HL-60 (cell line): ENCODE measurements around the gene SHH.

Source experiments
- DNase-seq, 2 experiments: peaks; one replicate each; pipeline ENCODE4 v3.0.0-alpha.2; 2010 to 2020; ENCODE audit warnings: low read depth in 1 of 2, low spot score in 1 of 2
- H3K27ac ChIP-seq: fragments of 250-450 bp; sonication (Bioruptor Pico); replicated peaks from 2 replicates; pipeline ENCODE4 v1.5.1; 2020; ENCODE audit warnings: mild to moderate bottlenecking, moderate library complexity
- H3K27me3 ChIP-seq: fragments of 250-450 bp; sonication (Bioruptor Pico); 2 replicates; pipeline ENCODE4 v1.5.1; 2021; ENCODE audit warnings: mild to moderate bottlenecking, moderate library complexity; ENCODE audit not compliant: insufficient read depth, poor library complexity, severe bottlenecking
- H3K4me3 ChIP-seq: replicated peaks from 2 replicates; pipeline ENCODE4 v1.5.1; 2011; ENCODE audit warnings: mild to moderate bottlenecking, control low read depth, low read length; ENCODE audit not compliant: insufficient read depth
- GABPA ChIP-seq: IDR thresholded peaks from 2 replicates; pipeline ENCODE4 v1.6.1; 2012; ENCODE audit warnings: low read depth
- POLR2AphosphoS5 ChIP-seq: IDR thresholded peaks from 2 replicates; pipeline ENCODE4 v1.6.1; 2012; ENCODE audit warnings: low read depth
- SPI1 ChIP-seq: IDR thresholded peaks from 2 replicates; pipeline ENCODE4 v1.6.1; 2012; ENCODE audit warnings: low read depth, mild to moderate bottlenecking, borderline replicate concordance
- TF ChIP-seq, protein P1 (sequence below): IDR thresholded peaks from one replicate; pipeline ENCODE4 v1.5.1; 2011; ENCODE audit warnings: low read length, control low read depth, inconsistent platforms; ENCODE audit not compliant: insufficient read depth
- TF ChIP-seq, protein P2 (sequence below): IDR thresholded peaks from 2 replicates; pipeline ENCODE4 v1.6.1; 2012; ENCODE audit warnings: low read depth; ENCODE audit not compliant: insufficient replicate concordance

The SHH gene

GRCh38 chr7:155847821-155848435, 35.7 kb upstream of the SHH start:
- H3K4me3 ChIP-seq, result no peak overlapping the region
- H3K27ac ChIP-seq, result no peak overlapping the region
- H3K27me3 ChIP-seq, result peaks cover 4% of the 10 kb centered on the region
- no peak for TF ChIP-seq POLR2AphosphoS5
- TF ChIP-seq, protein P1, sequence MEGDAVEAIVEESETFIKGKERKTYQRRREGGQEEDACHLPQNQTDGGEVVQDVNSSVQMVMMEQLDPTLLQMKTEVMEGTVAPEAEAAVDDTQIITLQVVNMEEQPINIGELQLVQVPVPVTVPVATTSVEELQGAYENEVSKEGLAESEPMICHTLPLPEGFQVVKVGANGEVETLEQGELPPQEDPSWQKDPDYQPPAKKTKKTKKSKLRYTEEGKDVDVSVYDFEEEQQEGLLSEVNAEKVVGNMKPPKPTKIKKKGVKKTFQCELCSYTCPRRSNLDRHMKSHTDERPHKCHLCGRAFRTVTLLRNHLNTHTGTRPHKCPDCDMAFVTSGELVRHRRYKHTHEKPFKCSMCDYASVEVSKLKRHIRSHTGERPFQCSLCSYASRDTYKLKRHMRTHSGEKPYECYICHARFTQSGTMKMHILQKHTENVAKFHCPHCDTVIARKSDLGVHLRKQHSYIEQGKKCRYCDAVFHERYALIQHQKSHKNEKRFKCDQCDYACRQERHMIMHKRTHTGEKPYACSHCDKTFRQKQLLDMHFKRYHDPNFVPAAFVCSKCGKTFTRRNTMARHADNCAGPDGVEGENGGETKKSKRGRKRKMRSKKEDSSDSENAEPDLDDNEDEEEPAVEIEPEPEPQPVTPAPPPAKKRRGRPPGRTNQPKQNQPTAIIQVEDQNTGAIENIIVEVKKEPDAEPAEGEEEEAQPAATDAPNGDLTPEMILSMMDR, result no peak
- DNase-seq, result no peak

DNA sequence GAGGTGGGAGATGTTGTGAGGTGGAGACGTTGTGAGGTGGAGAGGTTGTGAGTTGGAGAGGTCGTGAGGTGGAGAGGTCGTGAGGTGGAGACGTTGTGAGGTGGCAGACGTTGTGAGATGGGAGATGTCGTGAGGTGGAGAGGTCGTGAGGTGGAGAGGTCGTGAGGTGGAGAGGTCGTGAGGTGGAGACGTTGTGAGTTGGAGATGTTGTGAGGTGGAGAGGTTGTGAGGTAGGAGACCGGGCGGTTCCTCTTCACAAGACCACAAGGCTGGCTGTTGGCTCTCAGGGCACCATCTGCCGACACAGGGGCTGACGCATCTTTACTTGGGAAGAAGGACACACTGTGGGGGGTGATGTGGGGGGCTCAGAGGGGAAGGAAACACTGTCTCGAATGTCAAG, 34.7 kb upstream of the SHH start:
- DNase-seq, result no peak
- peaks cover 4% of the 10 kb centered on the region for H3K27me3 ChIP-seq
- no peak for TF ChIP-seq GABPA
- TF ChIP-seq, protein P2, sequence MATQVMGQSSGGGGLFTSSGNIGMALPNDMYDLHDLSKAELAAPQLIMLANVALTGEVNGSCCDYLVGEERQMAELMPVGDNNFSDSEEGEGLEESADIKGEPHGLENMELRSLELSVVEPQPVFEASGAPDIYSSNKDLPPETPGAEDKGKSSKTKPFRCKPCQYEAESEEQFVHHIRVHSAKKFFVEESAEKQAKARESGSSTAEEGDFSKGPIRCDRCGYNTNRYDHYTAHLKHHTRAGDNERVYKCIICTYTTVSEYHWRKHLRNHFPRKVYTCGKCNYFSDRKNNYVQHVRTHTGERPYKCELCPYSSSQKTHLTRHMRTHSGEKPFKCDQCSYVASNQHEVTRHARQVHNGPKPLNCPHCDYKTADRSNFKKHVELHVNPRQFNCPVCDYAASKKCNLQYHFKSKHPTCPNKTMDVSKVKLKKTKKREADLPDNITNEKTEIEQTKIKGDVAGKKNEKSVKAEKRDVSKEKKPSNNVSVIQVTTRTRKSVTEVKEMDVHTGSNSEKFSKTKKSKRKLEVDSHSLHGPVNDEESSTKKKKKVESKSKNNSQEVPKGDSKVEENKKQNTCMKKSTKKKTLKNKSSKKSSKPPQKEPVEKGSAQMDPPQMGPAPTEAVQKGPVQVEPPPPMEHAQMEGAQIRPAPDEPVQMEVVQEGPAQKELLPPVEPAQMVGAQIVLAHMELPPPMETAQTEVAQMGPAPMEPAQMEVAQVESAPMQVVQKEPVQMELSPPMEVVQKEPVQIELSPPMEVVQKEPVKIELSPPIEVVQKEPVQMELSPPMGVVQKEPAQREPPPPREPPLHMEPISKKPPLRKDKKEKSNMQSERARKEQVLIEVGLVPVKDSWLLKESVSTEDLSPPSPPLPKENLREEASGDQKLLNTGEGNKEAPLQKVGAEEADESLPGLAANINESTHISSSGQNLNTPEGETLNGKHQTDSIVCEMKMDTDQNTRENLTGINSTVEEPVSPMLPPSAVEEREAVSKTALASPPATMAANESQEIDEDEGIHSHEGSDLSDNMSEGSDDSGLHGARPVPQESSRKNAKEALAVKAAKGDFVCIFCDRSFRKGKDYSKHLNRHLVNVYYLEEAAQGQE, result no peak
- TF ChIP-seq, protein P1, result no peak
- no peak for TF ChIP-seq POLR2AphosphoS5
- no peak for TF ChIP-seq SPI1

GRCh38 chr7:155846156-155846555, 33.9 kb upstream of the SHH start:
- Histone ChIP-seq H3K27me3 (peaks cover 4% of the 10 kb centered on the region), H3K4me3 (no peak overlapping the region), H3K27ac (no peak overlapping the region)
- DNase-seq, result no peak
- TF ChIP-seq POLR2AphosphoS5, result no peak
- TF ChIP-seq, protein P1, result no peak

More for the DNA sequence above, 34.7 kb upstream of the SHH start:
- H3K27ac ChIP-seq, result no peak overlapping the region
- H3K4me3 ChIP-seq, result no peak overlapping the region

- no peak overlapping the region for H3K27ac ChIP-seq
- no peak for DNase-seq
- no peak overlapping the region for H3K4me3 ChIP-seq
- TF ChIP-seq, protein P1, result no peak
- TF ChIP-seq GABPA, result no peak
- TF ChIP-seq SPI1, result no peak
- TF ChIP-seq POLR2AphosphoS5, result no peak
- TF ChIP-seq, protein P2, result no peak
- peaks cover 4% of the 10 kb centered on the region for H3K27me3 ChIP-seq
These were observed 33.0 kb upstream of the SHH start for GRCh38 chr7:155845226-155845625.
